Activated T-helper 1 cell treated with anti-CD3 and anti-CD28 coated beads, Interleukin-12 subunit alpha, Interleukin-12 subunit beta, Interleukin-2, Interleukin-4 antibody, amounts not matched to agents 30 ng/mL and 10 ng/mL and 1 ng/mL, durations not matched to agents 14 hours and 24 hours and 36 hours (primary cell): ENCODE results near the gene COL21A1. TPM values are rescaled to one million over a fixed set of nuclear protein-coding genes. Genes with fewer than 3 reads are reported as not detected.

Experiments
- DNase-seq: peaks from one replicate; pipeline ENCODE4 v3.0.0; 2021; ENCODE audit warnings: low spot score
- H3K27ac Mint-ChIP-seq: one replicate; pipeline ENCODE4 v1.8.0; 2021; ENCODE audit warnings: mild to moderate bottlenecking, mixed read lengths
- H3K27me3 Mint-ChIP-seq: one replicate; pipeline ENCODE4 v1.8.0; 2022; ENCODE audit warnings: mild to moderate bottlenecking, moderate library complexity, mixed read lengths; ENCODE audit not compliant: insufficient read depth
- H3K36me3 Mint-ChIP-seq: one replicate; pipeline ENCODE4 v1.8.0; 2021; ENCODE audit warnings: low read depth, mixed read lengths
- H3K4me1 Mint-ChIP-seq: one replicate; pipeline ENCODE4 v1.8.0; 2021; ENCODE audit warnings: low read depth, mixed read lengths
- H3K4me3 Mint-ChIP-seq: one replicate; pipeline ENCODE4 v1.8.0; 2021; ENCODE audit warnings: mild to moderate bottlenecking, moderate library complexity, mixed read lengths
- H3K9me3 Mint-ChIP-seq: one replicate; pipeline ENCODE4 v1.8.0; 2021; ENCODE audit warnings: mixed read lengths
- intact Hi-C: fragments of 100-400 bp; cut with micrococcal nuclease; formaldehyde crosslinking; loops from one replicate; pipeline ENCODE4 v1.15.1; 2024
- total RNA-seq: library from RNA; stranded (reverse); gene quantifications from 2 replicates; pipeline ENCODE4 v1.2.3, GENCODE V29; 2022

The COL21A1 gene
- total RNA-seq, 1 donor from 2014 or later = not detected

DNA sequence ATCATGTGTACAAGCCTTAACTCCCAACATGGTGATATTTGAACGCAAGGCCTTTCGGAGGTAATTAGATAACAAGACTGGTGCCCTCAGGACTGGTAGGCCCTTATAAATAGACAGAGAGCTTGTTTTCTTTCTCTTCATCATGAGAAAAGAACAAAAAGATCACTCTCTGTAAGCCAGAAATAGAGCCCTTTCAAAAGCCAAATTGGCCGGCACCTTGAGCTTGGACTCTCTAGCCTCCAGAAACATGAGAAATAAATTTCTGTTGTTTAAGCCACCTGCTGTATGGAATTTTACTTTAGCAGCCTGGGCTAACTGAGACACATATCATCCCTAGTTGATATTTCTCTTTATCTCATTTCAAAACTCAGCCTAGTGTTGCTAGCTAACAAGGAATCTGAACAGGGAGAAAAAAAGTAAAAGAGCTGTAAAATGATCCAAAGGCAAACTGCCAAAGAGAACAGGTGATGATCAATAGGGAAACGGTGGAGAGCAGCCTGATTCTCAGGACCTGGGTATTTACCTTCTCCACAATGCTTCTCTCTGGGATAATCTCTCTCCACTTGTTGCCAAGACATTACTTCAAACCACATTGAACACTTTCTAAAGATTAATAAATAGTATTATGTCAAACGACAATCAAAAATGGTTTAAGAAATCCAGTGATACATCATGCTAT lies 6.1 kb downstream of the COL21A1 start:
- no peak for DNase-seq
- H3K4me1 Mint-ChIP-seq = no peaks in the 10 kb centered on the region
- intact Hi-C loops = no loop called here
- no peak overlapping the region for H3K4me3 Mint-ChIP-seq
- H3K36me3 Mint-ChIP-seq = no peaks in the 10 kb centered on the region
- peaks cover 2% of the 10 kb centered on the region for H3K27me3 Mint-ChIP-seq
- no peak overlapping the region for H3K27ac Mint-ChIP-seq
- H3K9me3 Mint-ChIP-seq = no peaks in the 10 kb centered on the region

DNA sequence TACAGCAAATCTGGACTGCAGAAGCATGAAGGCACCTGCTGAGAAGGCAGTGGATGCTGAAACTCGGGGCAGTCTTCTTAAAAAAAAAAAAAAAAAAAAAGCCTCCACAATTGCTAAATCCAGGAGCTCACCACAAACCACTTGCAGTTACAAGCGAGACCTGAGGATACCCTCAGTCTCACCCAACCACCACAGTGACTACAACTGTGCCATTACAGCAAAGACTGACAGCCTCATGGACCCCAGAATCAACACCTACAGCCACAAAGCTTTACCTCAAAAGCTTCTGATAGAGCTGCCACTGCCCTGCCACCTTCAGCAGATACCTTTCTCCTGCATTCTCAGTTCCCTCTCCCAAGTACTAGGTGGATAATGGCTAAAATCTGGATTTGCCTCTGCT lies 9.0 kb downstream of the COL21A1 start:
- Mint-ChIP-seq H3K36me3 (no peaks in the 10 kb centered on the region), H3K4me1 (no peaks in the 10 kb centered on the region), H3K9me3 (no peaks in the 10 kb centered on the region), H3K27me3 (peaks cover 2% of the 10 kb centered on the region), H3K27ac (no peak overlapping the region), H3K4me3 (no peak overlapping the region)
- intact Hi-C loops = no loop called here
- no peak for DNase-seq

DNA sequence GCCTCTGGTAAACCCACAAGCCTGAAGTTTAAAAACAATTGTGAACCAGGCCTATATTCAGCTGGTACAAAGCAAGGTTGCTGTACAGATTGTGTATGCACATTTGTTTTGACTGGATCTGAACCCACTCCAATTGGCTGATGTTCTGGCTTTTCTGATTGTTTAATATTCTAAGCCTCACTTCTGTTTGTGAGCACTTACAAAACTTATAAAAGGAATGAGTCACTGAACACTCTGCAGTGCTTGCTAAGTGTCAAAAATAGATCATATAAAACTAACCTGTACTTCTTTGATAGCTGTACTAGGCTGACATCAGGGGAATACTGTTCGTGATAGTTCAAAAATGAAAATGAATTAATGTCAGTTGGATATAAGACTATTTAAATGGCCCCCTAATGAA lies 12.1 kb downstream of the COL21A1 start:
- no peaks in the 10 kb centered on the region for H3K4me1 Mint-ChIP-seq

DNA sequence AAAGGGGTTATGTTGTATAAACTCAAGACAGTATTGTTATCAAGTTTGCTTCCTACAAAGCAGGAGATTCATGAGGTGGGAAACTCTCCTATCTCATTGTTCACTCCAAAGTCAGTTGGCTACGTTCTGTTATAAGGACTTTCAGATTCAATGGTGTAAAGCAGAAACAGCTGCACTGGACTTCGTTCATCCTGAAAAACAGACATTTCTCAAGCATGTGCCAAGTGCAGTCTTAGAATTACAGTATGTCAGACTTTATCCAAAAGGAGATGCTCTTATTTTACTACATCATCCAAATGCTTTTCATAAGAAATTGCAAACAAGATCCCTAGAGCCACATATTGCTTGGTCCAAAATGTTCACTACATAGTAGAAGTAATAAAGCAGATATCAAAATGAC lies 14.9 kb downstream of the COL21A1 start:
- no peak for DNase-seq
- no peaks in the 10 kb centered on the region for H3K27me3 Mint-ChIP-seq
- no peak overlapping the region for H3K4me3 Mint-ChIP-seq
- no peak overlapping the region for H3K27ac Mint-ChIP-seq
- no peaks in the 10 kb centered on the region for H3K9me3 Mint-ChIP-seq
- H3K4me1 Mint-ChIP-seq = no peaks in the 10 kb centered on the region
- intact Hi-C loops = no loop called here
- H3K36me3 Mint-ChIP-seq = no peaks in the 10 kb centered on the region

More for the DNA sequence above, 12.1 kb downstream of the COL21A1 start:
- no peak overlapping the region for H3K27ac Mint-ChIP-seq
- H3K27me3 Mint-ChIP-seq = peaks cover 2% of the 10 kb centered on the region
- no peaks in the 10 kb centered on the region for H3K36me3 Mint-ChIP-seq
- intact Hi-C loops = no loop called here
- DNase-seq = no peak
- no peaks in the 10 kb centered on the region for H3K9me3 Mint-ChIP-seq
- no peak overlapping the region for H3K4me3 Mint-ChIP-seq

DNA sequence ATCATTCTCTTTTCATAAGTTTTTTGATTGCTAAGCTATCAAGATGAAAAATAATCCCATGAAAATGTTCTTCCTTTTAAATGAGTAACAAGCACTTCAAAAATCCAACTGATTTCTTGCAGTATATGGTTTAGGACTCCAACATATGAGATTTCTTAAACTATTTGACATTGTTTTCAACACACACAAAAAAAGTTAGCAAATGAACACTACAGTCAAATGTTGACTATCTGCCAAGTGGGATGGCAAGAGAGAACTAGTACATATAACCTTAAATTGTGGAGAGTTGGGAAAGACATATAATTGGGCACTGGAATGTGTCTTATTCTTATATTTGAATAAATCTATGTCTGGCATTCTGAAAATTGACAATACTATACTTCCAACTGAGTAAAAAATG lies 15.6 kb downstream of the COL21A1 start:
- no peak overlapping the region for H3K4me3 Mint-ChIP-seq
- H3K27me3 Mint-ChIP-seq = no peaks in the 10 kb centered on the region
- no peak overlapping the region for H3K27ac Mint-ChIP-seq
- H3K4me1 Mint-ChIP-seq = no peaks in the 10 kb centered on the region
- H3K36me3 Mint-ChIP-seq = no peaks in the 10 kb centered on the region
- no peak for DNase-seq
- H3K9me3 Mint-ChIP-seq = no peaks in the 10 kb centered on the region
- intact Hi-C loops = no loop called here

DNA sequence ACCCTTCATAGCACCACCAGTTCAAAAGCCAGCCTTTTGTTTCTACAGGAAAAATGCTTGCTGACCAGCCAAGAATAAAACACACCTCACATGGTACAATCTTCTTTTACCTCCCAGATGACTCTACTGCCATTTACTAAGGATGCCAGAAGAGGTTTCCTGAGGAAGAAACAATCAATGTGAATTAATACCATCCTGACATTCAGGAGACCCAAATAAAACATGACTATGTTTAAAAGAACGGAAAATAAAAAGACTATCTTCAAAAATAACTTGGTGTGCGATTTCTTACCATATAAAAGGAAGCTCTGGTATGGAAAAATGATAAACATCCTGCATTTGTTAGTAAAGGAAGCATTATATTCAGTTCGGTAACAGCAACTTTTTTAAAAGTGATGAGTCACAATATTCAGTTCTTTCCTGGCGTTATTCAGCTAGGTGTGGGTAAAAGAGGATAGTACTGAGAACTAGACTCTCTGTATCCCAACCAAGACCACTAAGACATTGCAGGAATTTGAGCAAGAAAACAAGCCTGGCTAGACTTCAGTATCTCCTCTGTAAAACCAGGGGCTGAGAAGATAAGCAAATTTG lies 16.3 kb downstream of the COL21A1 start:
- no peaks in the 10 kb centered on the region for H3K9me3 Mint-ChIP-seq
- DNase-seq = no peak
- H3K36me3 Mint-ChIP-seq = no peaks in the 10 kb centered on the region
- intact Hi-C loops = no loop called here
- no peaks in the 10 kb centered on the region for H3K4me1 Mint-ChIP-seq
- no peak overlapping the region for H3K4me3 Mint-ChIP-seq
- H3K27ac Mint-ChIP-seq = no peak overlapping the region
- H3K27me3 Mint-ChIP-seq = no peaks in the 10 kb centered on the region

DNA sequence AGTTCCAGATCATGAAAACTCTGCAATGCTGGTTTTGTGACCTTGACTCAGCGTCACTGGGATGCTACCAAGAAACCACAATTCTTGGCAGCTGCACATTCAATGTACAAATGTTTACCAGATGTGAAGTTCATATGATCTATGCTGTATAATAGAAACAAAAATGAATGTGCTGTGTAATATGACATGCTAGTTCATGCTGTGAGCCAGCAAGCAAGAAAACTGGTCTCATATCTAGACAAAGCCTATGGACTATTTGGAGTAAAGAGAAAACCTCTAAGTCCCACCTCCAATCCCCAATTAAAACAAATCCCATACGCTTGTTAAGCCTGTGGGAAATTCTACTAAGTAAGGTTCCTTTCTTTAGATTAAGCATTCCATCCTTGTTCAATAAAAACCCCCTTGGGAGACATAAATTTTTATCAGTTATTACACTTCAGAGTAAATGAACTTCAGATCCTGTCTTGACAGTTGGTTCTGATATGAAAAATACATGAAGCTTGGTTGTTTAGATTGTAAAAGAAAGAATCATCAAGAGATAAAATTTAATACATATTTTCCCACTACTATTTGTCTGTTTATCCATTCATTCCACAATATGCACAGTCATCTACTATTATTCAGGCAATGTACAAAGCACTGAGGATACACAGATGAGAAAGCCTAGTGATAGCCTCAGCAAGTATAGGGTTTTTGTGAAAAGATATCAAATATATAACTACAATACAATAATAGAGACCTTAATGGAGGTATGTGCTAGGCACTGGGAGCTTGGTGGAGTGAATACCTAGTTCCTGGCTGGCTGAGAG lies 20.1 kb downstream of the COL21A1 start:
- Mint-ChIP-seq H3K27me3 (no peaks in the 10 kb centered on the region), H3K9me3 (no peaks in the 10 kb centered on the region), H3K27ac (no peak overlapping the region), H3K4me3 (no peak overlapping the region), H3K4me1 (no peaks in the 10 kb centered on the region), H3K36me3 (no peaks in the 10 kb centered on the region)
- intact Hi-C loops = no loop called here
- DNase-seq = no peak

DNA sequence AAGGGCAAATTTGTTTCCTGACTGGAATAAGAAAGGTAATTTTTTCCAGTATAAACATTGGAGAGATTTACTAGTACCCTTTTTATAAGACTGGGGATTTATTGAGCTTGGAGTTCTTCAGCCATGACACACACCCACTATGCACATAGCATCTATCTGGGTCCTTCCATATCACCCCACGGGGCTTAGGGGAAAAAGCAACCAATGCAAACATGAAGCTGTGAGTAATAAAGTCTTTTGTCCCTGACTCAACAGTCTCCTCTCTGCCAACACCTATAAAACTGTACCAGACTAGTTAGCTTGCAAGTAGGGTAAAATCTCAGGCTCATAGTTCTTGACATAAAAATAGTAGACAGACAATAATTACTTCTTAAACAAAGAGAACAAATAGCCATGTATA lies 23.4 kb downstream of the COL21A1 start:
- H3K27me3 Mint-ChIP-seq = no peaks in the 10 kb centered on the region
- H3K4me1 Mint-ChIP-seq = no peaks in the 10 kb centered on the region
- H3K36me3 Mint-ChIP-seq = no peaks in the 10 kb centered on the region
- no peak for DNase-seq
- no peak overlapping the region for H3K27ac Mint-ChIP-seq
- no peak overlapping the region for H3K4me3 Mint-ChIP-seq
- no peaks in the 10 kb centered on the region for H3K9me3 Mint-ChIP-seq
- intact Hi-C loops = no loop called here

DNA sequence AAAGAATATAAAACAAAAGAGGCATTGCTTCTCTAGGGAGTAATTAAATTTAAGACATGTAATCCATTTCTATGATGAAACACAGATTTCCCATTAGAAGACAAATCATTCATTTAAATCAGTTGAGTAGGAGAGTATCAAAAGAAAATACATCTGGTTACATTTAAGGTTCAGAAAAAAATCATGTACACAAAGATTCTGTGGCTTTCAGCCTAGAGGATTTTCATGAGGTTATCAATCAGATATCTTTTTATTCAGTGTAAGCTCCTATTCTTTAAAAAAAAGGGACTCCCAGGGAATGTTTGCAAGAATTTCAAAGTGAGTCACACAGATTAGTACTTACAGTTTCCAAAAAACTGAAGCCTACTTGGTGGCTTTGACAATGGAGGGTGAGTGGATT lies 24.9 kb downstream of the COL21A1 start:
- DNase-seq = no peak
- no peak overlapping the region for H3K4me3 Mint-ChIP-seq
- H3K27ac Mint-ChIP-seq = no peak overlapping the region
- no peaks in the 10 kb centered on the region for H3K9me3 Mint-ChIP-seq
- intact Hi-C loops = no loop called here
- no peaks in the 10 kb centered on the region for H3K36me3 Mint-ChIP-seq
- H3K27me3 Mint-ChIP-seq = no peaks in the 10 kb centered on the region
- no peaks in the 10 kb centered on the region for H3K4me1 Mint-ChIP-seq

DNA sequence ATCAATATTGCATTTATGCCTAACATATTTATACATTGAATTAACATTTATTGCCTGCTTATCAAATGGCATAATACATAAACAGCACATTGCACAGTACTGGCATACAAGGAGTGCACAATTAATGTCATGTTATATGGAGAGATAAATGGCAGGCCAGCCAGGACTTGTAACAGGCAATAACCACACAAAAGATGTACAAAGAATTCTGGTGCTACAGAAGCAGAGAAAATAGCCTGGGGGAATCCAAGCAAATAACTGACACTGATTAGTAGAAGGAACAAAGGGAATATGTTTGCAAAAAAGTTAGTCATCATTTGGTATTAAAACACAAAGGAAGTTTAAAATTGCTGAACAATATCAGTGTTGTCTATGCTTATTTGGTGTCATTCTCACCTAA lies 27.3 kb downstream of the COL21A1 start:
- no peak overlapping the region for H3K27ac Mint-ChIP-seq
- no peaks in the 10 kb centered on the region for H3K36me3 Mint-ChIP-seq
- intact Hi-C loops = no loop called here

DNA sequence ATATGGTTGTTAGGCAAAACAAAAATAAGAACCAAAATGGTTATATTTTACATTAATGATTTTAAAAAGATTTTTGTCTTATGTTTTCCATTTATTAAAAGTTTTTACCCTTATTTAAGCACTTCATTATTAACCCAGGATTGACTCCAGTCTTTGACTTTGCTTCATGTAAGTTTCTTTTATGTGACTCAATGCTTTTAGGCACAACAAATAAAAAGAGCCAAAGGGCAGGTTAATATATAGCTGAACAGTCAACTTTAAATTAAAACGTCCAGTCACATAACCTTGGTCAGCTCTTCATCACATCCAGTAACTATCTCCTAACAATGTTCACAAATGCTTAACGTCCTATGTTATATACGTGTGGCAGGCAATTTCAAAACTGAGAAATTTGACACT lies 32.7 kb downstream of the COL21A1 start:
- no peaks in the 10 kb centered on the region for H3K9me3 Mint-ChIP-seq
- intact Hi-C loops = no loop called here
- no peak for DNase-seq
- no peaks in the 10 kb centered on the region for H3K27me3 Mint-ChIP-seq
- H3K4me1 Mint-ChIP-seq = no peaks in the 10 kb centered on the region
- no peak overlapping the region for H3K4me3 Mint-ChIP-seq
- no peaks in the 10 kb centered on the region for H3K36me3 Mint-ChIP-seq
- no peak overlapping the region for H3K27ac Mint-ChIP-seq

More for the DNA sequence above, 27.3 kb downstream of the COL21A1 start:
- no peaks in the 10 kb centered on the region for H3K4me1 Mint-ChIP-seq
- no peaks in the 10 kb centered on the region for H3K27me3 Mint-ChIP-seq
- H3K4me3 Mint-ChIP-seq = no peak overlapping the region
- H3K9me3 Mint-ChIP-seq = no peaks in the 10 kb centered on the region
- DNase-seq = no peak

DNA sequence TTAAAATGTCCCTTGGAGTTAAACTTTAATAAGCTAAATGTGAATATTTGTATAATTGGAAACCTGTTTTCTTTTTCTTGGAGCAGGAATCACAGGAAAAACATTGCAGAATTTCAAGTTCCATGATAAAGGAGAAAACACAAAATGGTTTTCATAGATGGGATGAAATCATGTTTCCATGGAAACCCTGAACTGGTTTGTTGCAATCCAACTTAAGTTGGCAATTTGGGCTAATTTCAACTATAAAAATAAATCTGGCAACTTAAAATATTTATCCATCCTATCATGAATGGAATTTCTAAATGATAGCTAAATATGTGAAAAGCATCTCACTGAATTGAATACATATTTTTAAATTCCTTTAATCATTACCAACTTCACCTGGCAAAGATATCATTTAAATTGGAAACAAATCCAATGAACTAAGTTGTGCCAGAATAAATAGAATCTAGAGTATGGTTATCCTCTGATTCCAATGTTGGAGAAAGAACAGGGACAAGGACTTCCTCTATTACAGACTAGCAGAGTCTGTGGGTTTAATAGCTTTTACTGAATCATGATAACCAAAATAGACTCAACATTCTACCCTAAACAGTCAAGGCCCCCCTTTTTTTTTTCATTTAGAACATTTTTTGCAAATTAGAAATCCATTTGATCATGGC lies 33.2 kb downstream of the COL21A1 start:
- H3K27ac Mint-ChIP-seq = no peak overlapping the region
- H3K9me3 Mint-ChIP-seq = no peaks in the 10 kb centered on the region
- H3K36me3 Mint-ChIP-seq = no peaks in the 10 kb centered on the region
- H3K27me3 Mint-ChIP-seq = no peaks in the 10 kb centered on the region
- H3K4me1 Mint-ChIP-seq = no peaks in the 10 kb centered on the region
- intact Hi-C loops = no loop called here
- no peak overlapping the region for H3K4me3 Mint-ChIP-seq
- DNase-seq = no peak

DNA sequence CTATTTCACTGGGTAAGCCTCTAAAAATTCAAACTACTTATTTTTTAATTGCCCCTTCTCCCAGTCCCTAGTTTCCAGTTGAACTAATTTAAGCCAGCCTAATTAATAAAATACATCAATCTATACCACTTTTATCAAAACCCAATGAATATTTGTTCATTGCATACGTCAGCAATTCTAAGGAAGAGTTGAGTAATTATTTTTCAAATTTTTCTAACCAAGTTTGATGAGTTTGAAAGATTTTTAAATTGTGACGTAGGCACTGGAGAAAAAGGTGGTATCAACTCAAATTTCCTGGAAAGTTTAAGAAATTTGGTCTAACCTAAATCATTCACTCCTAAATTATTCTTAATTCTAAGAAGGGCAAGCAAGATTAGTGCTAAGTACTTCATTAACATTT lies 35.7 kb downstream of the COL21A1 start:
- Mint-ChIP-seq H3K27ac (no peak overlapping the region), H3K4me3 (no peak overlapping the region), H3K4me1 (no peaks in the 10 kb centered on the region), H3K36me3 (no peaks in the 10 kb centered on the region), H3K27me3 (no peaks in the 10 kb centered on the region), H3K9me3 (no peaks in the 10 kb centered on the region)
- intact Hi-C loops = no loop called here
- DNase-seq = no peak
